PC-3 (cell line): ENCODE results near the gene CUZD1. TPM values are rescaled to one million over a fixed set of nuclear protein-coding genes. Genes with fewer than 3 reads are reported as not detected.

Experiments
- ATAC-seq: fragments of 200-7000 bp; cut with Tn5 transposase; 2 replicates; pipeline ENCODE4 v1.9.1; 2020; ENCODE audit warnings: mild to moderate bottlenecking, moderate library complexity
- BruUV-seq: library from RNA; stranded (reverse); fragments of 400-500 nt; replicated peaks from 2 replicates; lab custom pipeline; 2021; lab: Mats Ljungman, UMichigan
- CTCF ChIA-PET: fragments of 300-600 bp; sonication (Branson Sonifier 250); formaldehyde crosslinking; loops from one replicate; lab custom pipeline; 2022; ENCODE audit warnings: antibody characterized with exemption; lab: Charles Lee
- POLR2A ChIA-PET: fragments of 300-600 bp; sonication (Branson Sonifier 250); formaldehyde crosslinking; loops from one replicate; lab custom pipeline; 2022; ENCODE audit warnings: antibody characterized with exemption; ENCODE audit not compliant: unreplicated experiment; lab: Charles Lee
- DNase-seq: peaks from one replicate; pipeline ENCODE4 v3.0.0-alpha.2; 2015
- H2AFZ ChIP-seq: fragments of 300-600 bp; sonication (generic); 2 replicates; pipeline ENCODE4 v1.6.0; 2016; ENCODE audit warnings: antibody characterized with exemption, low read length
- H3F3A ChIP-seq: fragments of 300-600 bp; sonication (generic); one replicate; pipeline ENCODE4 v1.6.0; 2017; ENCODE audit warnings: antibody characterized with exemption, low read length, control low read depth, mild to moderate bottlenecking; ENCODE audit not compliant: unreplicated experiment
- H3K27ac ChIP-seq: fragments of 300-600 bp; sonication (generic); 2 replicates; pipeline ENCODE4 v1.5.1; 2016; ENCODE audit warnings: mild to moderate bottlenecking, low read length
- H3K27me3 ChIP-seq: fragments of 300-600 bp; sonication (generic); 2 replicates; pipeline ENCODE4 v1.6.1; 2016; ENCODE audit warnings: low read length, mixed read lengths
- H3K36me3 ChIP-seq: fragments of 300-600 bp; sonication (generic); 2 replicates; pipeline ENCODE4 v1.6.1; 2016; ENCODE audit warnings: low read depth, mixed run types, low read length, mixed read lengths
- H3K4me1 ChIP-seq: fragments of 300-600 bp; sonication (generic); 2 replicates; pipeline ENCODE4 v1.5.1; 2016; ENCODE audit warnings: low read length; ENCODE audit not compliant: insufficient read depth
- H3K4me2 ChIP-seq: fragments of 300-600 bp; sonication (generic); 2 replicates; pipeline ENCODE4 v1.6.0; 2016; ENCODE audit warnings: low read length
- H3K4me3 ChIP-seq: fragments of 300-600 bp; sonication (generic); 2 replicates; pipeline ENCODE4 v1.5.1; 2016; ENCODE audit warnings: mild to moderate bottlenecking, low read length, mixed read lengths
- H3K79me2 ChIP-seq: fragments of 300-600 bp; sonication (generic); 2 replicates; pipeline ENCODE4 v1.6.1; 2017; ENCODE audit warnings: low read length, mixed read lengths
- H3K9ac ChIP-seq: fragments of 300-600 bp; sonication (generic); 2 replicates; pipeline ENCODE4 v1.6.0; 2016; ENCODE audit warnings: mild to moderate bottlenecking, low read length
- H3K9me2 ChIP-seq: fragments of 300-600 bp; sonication (generic); replicated peaks from 2 replicates; pipeline ENCODE4 v1.6.1; 2016; ENCODE audit warnings: mixed run types, low read length, mixed read lengths
- H3K9me3 ChIP-seq: fragments of 300-600 bp; sonication (generic); 2 replicates; pipeline ENCODE4 v1.6.1; 2016; ENCODE audit warnings: low read length, mixed read lengths
- H4K20me1 ChIP-seq: fragments of 300-600 bp; sonication (generic); 2 replicates; pipeline ENCODE4 v1.6.1; 2016; ENCODE audit warnings: low read length, mixed read lengths
- CTCF ChIP-seq: fragments of 300-600 bp; sonication (generic); conservative IDR thresholded peaks from 2 replicates; pipeline ENCODE4 v1.5.1; 2017; ENCODE audit warnings: antibody characterized with exemption, low read depth, mild to moderate bottlenecking, low read length
- EZH2 ChIP-seq: fragments of 300-600 bp; sonication (generic); IDR thresholded peaks from one replicate; pipeline ENCODE4 v1.6.1; 2017; ENCODE audit warnings: antibody characterized with exemption, mild to moderate bottlenecking, low read length; ENCODE audit not compliant: unreplicated experiment
- EZH2phosphoT487 ChIP-seq: fragments of 300-600 bp; sonication (generic); IDR thresholded peaks from 2 replicates; pipeline ENCODE4 v1.6.1; 2018; ENCODE audit warnings: mild to moderate bottlenecking, antibody characterized with exemption, low read length, borderline replicate concordance
- intact Hi-C: fragments of 100-400 bp; cut with micrococcal nuclease; formaldehyde crosslinking; loops from 2 replicates; pipeline ENCODE4 v1.9.0; 2023
- total RNA-seq: library from RNA; depleted of rRNA; stranded (reverse); fragments of >200 nt; gene quantifications from 2 replicates; pipeline ENCODE4 v1.2.3, GENCODE V29; 2014

CUZD1 gene
- total RNA-seq, 1 experiment from 2014 or later = 0.36 TPM

- Histone ChIP-seq H2AFZ (no peak overlapping the region), H3K27ac (peak overlapping the region; percentile 65; the same call in 1 of the 2 replicates)
Observed at GRCh38 chr10:122863216-122864193, 17.8 kb upstream of the CUZD1 start.

GRCh38 chr10:122861711-122862161, 16.1 kb upstream of the CUZD1 start:
- Histone ChIP-seq H3K79me2 (peaks cover 93% of the 10 kb centered on the region), H3K27me3 (no peaks in the 10 kb centered on the region), H3K36me3 (peaks cover 3% of the 10 kb centered on the region; the same call in 1 of the 2 replicates), H4K20me1 (no peaks in the 10 kb centered on the region), H3K9me2 (no peaks in the 10 kb centered on the region), H3K4me2 (peak overlapping the region; percentile 60), H3K27ac (peak overlapping the region; percentile 77), H3K4me1 (peaks cover 49% of the 10 kb centered on the region), H3K9ac (peak overlapping the region; percentile 31; the same call in 1 of the 2 replicates), H2AFZ (no peak overlapping the region), H3K4me3 (0 out of 2 replicates have a peak overlapping the region, but pooled peaks have one; percentile 9), H3K9me3 (no peaks in the 10 kb centered on the region), H3F3A (peaks cover 7% of the 10 kb centered on the region)
- DNase-seq (peak; percentile 62), ATAC-seq (peak; percentile 73)
- intact Hi-C loops = no loop called here
- TF ChIP-seq CTCF (no peak), EZH2 (no peak), EZH2phosphoT487 (no peak)
- ChIA-PET POLR2A (no interaction called here), CTCF (no interaction called here)
- no TSS peak for BruUV-seq

More at GRCh38 chr10:122863216-122864193, 17.8 kb upstream of the CUZD1 start:
- Histone ChIP-seq H4K20me1 (no peaks in the 10 kb centered on the region), H3K4me1 (peaks cover 44% of the 10 kb centered on the region), H3K4me2 (no peak overlapping the region), H3K4me3 (no peak overlapping the region), H3K79me2 (peaks cover 90% of the 10 kb centered on the region), H3K9ac (no peak overlapping the region), H3K9me3 (no peaks in the 10 kb centered on the region), H3F3A (peaks cover 7% of the 10 kb centered on the region), H3K36me3 (peaks cover 3% of the 10 kb centered on the region; the same call in 1 of the 2 replicates), H3K9me2 (no peaks in the 10 kb centered on the region), H3K27me3 (no peaks in the 10 kb centered on the region)
- no peak for TF ChIP-seq EZH2
- no peak for TF ChIP-seq CTCF
- no peak for TF ChIP-seq EZH2phosphoT487
- intact Hi-C loops = loop anchor here (2.0 kb wide), 1 partner anchor 13 kb away; no protein-coding TSS in a partner anchor
- BruUV-seq = no TSS peak
- ChIA-PET POLR2A (interaction anchor here (0.6 kb wide), 1 partner anchor 16 kb away, joined by 3 read pairs; no protein-coding TSS in a partner anchor), CTCF (no interaction called here)
- no peak for ATAC-seq
- DNase-seq = no peak
